H1 (cell line): Measurements from ENCODE around the gene PDE4B. TPM values are rescaled to one million over a fixed set of nuclear protein-coding genes. Genes with fewer than 3 reads are reported as not detected.

Source experiments
- BACH1 ChIP-seq: IDR thresholded peaks from 2 replicates; pipeline ENCODE4 v1.6.1; 2012; ENCODE audit warnings: low read length, improper control_type of control experiment
- BCL11A ChIP-seq, 2 experiments: IDR thresholded peaks; one replicate each; pipeline ENCODE4 v1.6.1; 2011; ENCODE audit warnings: low read depth in 2 of 2, low read length in 2 of 2, mild to moderate bottlenecking in 2 of 2
- CHD1 ChIP-seq: IDR thresholded peaks from 2 replicates; pipeline ENCODE4 v1.6.1; 2012; ENCODE audit warnings: low read depth, low read length, improper control_type of control experiment
- EP300 ChIP-seq, 2 experiments: IDR thresholded peaks; 1 replicate in 1 of 2; 2 replicates in 1 of 2; pipeline ENCODE4 v1.6.1; 2011 to 2012; ENCODE audit warnings: low read depth in 2 of 2, low read length in 2 of 2, mild to moderate bottlenecking in 2 of 2, borderline replicate concordance in 1 of 2, inconsistent platforms in 1 of 2, moderate library complexity in 1 of 2
- NRF1 ChIP-seq: IDR thresholded peaks from 2 replicates; pipeline ENCODE4 v1.6.1; 2011; ENCODE audit warnings: mild to moderate bottlenecking, low read depth, low read length, improper control_type of control experiment
- SIX5 ChIP-seq: IDR thresholded peaks from 2 replicates; pipeline ENCODE4 v1.6.1; 2011; ENCODE audit warnings: mild to moderate bottlenecking, low read depth, low read length
- polyA plus RNA-seq, 7 experiments: library from polyadenylated mRNA; depleted of rRNA in 3 of 7; stranded (reverse) in 5 of 7; unstranded in 2 of 7; fragments of >200 nt in 5 of 7; fragments of 200-250 nt in 2 of 7; gene quantifications; 1 replicate in 5 of 7; 2 replicates in 1 of 7; 4 replicates in 1 of 7; pipeline versions ENCODE4 v1.2.1 to v1.2.3, GENCODE V29; 2011 to 2013; ENCODE audit warnings: missing spikeins in 2 of 7, mixed read lengths in 2 of 7
- total RNA-seq: library from RNA; stranded (reverse); fragmentation: NEBNext Ultra II Directional; extraction: Animal tissue kit (Norgen Biotek cat#: 25700); gene quantifications from 2 replicates; pipeline ENCODE4 v1.2.1, GENCODE V29; 2021

The PDE4B gene
- total and polyA plus RNA-seq, 2 of the 8 experiments (the other 6 are each of a cell fraction or from before 2014, with no cell fraction given) = 5.0 to 15.1 TPM

DNA sequence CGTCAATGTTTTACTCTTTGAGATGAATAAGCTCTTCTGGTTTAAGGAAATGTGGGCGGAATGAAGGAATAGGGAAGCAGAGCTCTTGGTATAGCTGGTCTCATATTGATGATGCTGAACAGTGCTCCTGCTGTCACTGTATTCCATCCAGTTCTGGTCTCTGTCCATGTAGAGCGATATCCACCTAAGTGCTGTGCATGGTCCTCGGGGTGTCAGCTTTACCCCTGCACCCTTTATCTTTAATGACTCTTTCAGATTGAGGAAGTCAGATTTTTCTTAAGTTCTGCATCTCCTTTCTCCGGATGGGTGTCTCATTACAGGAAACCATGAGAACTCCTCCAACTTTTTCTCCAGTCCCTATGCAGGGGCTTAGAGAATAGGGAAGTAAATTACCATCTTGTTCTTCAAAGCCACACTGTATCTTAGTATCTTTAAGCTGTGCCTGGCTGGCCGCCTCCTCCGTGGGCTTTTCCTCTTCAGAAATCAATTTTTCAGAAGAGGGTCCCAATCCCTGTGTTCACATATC, 52.9 kb downstream of the PDE4B start (continued):
- no peak for TF ChIP-seq BCL11A (IDR thresholded peaks at IDR 0.05; ENCODE audit: low read depth in 2 of 2, low read length in 2 of 2)
- TF ChIP-seq NRF1 = no peak
- TF ChIP-seq EP300 (IDR thresholded peaks at IDR 0.05; ENCODE audit: borderline replicate concordance in 1 of 2, low read depth in 2 of 2, low read length in 2 of 2) = no peak
- TF ChIP-seq CHD1 = no peak
- no peak for TF ChIP-seq BACH1
- no peak for TF ChIP-seq SIX5
